HEK293 (cell line): Measurements from ENCODE around the gene CLN6.

Experiments
- BCL11A ChIP-seq: fragments of 450-650 bp; formaldehyde crosslinking; IDR thresholded peaks from 2 replicates; pipeline ENCODE4 v1.5.1; 2016; ENCODE audit warnings: low read depth, missing biosample characterization, missing genetic modification characterization
- KLF16 ChIP-seq: fragments of 450-650 bp; formaldehyde crosslinking; IDR thresholded peaks from 2 replicates; pipeline ENCODE4 v1.5.1; 2017; ENCODE audit warnings: missing biosample characterization, missing genetic modification characterization
- REPIN1 ChIP-seq: fragments of 450-650 bp; formaldehyde crosslinking; IDR thresholded peaks from 2 replicates; pipeline ENCODE4 v1.5.1; 2017; ENCODE audit warnings: missing biosample characterization, missing genetic modification characterization, low read depth
- SETDB1 ChIP-seq: IDR thresholded peaks from one replicate; pipeline ENCODE4 v1.6.1; 2017; ENCODE audit warnings: mild to moderate bottlenecking, low read length, moderate library complexity, mixed read lengths; ENCODE audit not compliant: insufficient read length
- SP3 ChIP-seq: fragments of 450-650 bp; formaldehyde crosslinking; IDR thresholded peaks from 2 replicates; pipeline ENCODE4 v1.5.1; 2016; ENCODE audit warnings: missing biosample characterization, missing genetic modification characterization
- ZNF121 ChIP-seq: fragments of 450-650 bp; formaldehyde crosslinking; IDR thresholded peaks from 2 replicates; pipeline ENCODE4 v1.5.1; 2016; ENCODE audit warnings: missing biosample characterization, missing genetic modification characterization
- ZNF169 ChIP-seq: fragments of 450-650 bp; formaldehyde crosslinking; IDR thresholded peaks from 2 replicates; pipeline ENCODE4 v1.5.1; 2016; ENCODE audit warnings: missing biosample characterization, missing genetic modification characterization
- ZNF211 ChIP-seq: fragments of 450-650 bp; formaldehyde crosslinking; IDR thresholded peaks from 2 replicates; pipeline ENCODE4 v1.5.1; 2016; ENCODE audit warnings: low read depth, missing biosample characterization, missing genetic modification characterization
- ZNF221 ChIP-seq: fragments of 450-650 bp; formaldehyde crosslinking; IDR thresholded peaks from 2 replicates; pipeline ENCODE4 v1.5.1; 2017; ENCODE audit warnings: missing biosample characterization, missing genetic modification characterization, borderline replicate concordance
- ZNF311 ChIP-seq: fragments of 450-650 bp; formaldehyde crosslinking; IDR thresholded peaks from 2 replicates; pipeline ENCODE4 v1.5.1; 2017; ENCODE audit warnings: missing biosample characterization, missing genetic modification characterization, borderline replicate concordance
- ZNF324 ChIP-seq: fragments of 450-650 bp; formaldehyde crosslinking; IDR thresholded peaks from 2 replicates; pipeline ENCODE4 v1.5.1; 2016; ENCODE audit warnings: missing biosample characterization, missing genetic modification characterization
- ZNF335 ChIP-seq: fragments of 450-650 bp; formaldehyde crosslinking; conservative IDR thresholded peaks from 2 replicates; pipeline ENCODE4 v1.5.1; 2016; ENCODE audit warnings: missing biosample characterization, missing genetic modification characterization
- ZNF341 ChIP-seq: fragments of 450-650 bp; formaldehyde crosslinking; IDR thresholded peaks from 2 replicates; pipeline ENCODE4; 2016; ENCODE audit warnings: low read depth, missing biosample characterization, missing genetic modification characterization
- ZNF501 ChIP-seq: fragments of 450-650 bp; formaldehyde crosslinking; IDR thresholded peaks from 2 replicates; pipeline ENCODE4 v1.5.1; 2016; ENCODE audit warnings: missing biosample characterization, missing genetic modification characterization
- ZNF514 ChIP-seq: fragments of 450-650 bp; formaldehyde crosslinking; IDR thresholded peaks from 2 replicates; pipeline ENCODE4 v1.5.1; 2016; ENCODE audit warnings: missing biosample characterization, missing genetic modification characterization
- ZNF521 ChIP-seq: fragments of 450-650 bp; formaldehyde crosslinking; IDR thresholded peaks from 2 replicates; pipeline ENCODE4 v1.5.1; 2017; ENCODE audit warnings: missing biosample characterization, mild to moderate bottlenecking, missing genetic modification characterization
- ZNF561 ChIP-seq: fragments of 450-650 bp; IDR thresholded peaks from 2 replicates; pipeline ENCODE4 v1.5.1; 2018; ENCODE audit warnings: missing biosample characterization, missing genetic modification characterization, borderline replicate concordance
- ZNF585B ChIP-seq: fragments of 450-650 bp; formaldehyde crosslinking; IDR thresholded peaks from 2 replicates; pipeline ENCODE4 v1.5.1; 2016; ENCODE audit warnings: missing biosample characterization, missing genetic modification characterization
- ZNF596 ChIP-seq: fragments of 450-650 bp; IDR thresholded peaks from 2 replicates; pipeline ENCODE4 v1.5.0; 2018; ENCODE audit warnings: missing biosample characterization, mild to moderate bottlenecking, missing genetic modification characterization, moderate library complexity
- ZNF600 ChIP-seq: fragments of 450-650 bp; formaldehyde crosslinking; IDR thresholded peaks from 2 replicates; pipeline ENCODE4 v1.5.1; 2016; ENCODE audit warnings: missing biosample characterization, missing genetic modification characterization
- ZNF621 ChIP-seq: fragments of 450-650 bp; formaldehyde crosslinking; IDR thresholded peaks from 2 replicates; pipeline ENCODE4 v1.5.1; 2017; ENCODE audit warnings: missing biosample characterization, missing genetic modification characterization
- ZNF626 ChIP-seq: fragments of 450-650 bp; sonication (Bioruptor Pico); formaldehyde crosslinking; IDR thresholded peaks from 2 replicates; pipeline ENCODE4 v1.5.1; 2018; ENCODE audit warnings: missing biosample characterization, missing genetic modification characterization, inconsistent platforms
- ZNF677 ChIP-seq: fragments of 450-650 bp; IDR thresholded peaks from 2 replicates; pipeline ENCODE4 v1.5.0; 2018; ENCODE audit warnings: missing biosample characterization, mild to moderate bottlenecking, missing genetic modification characterization, moderate library complexity
- ZNF747 ChIP-seq: fragments of 450-650 bp; formaldehyde crosslinking; IDR thresholded peaks from 2 replicates; pipeline ENCODE4 v1.5.1; 2016; ENCODE audit warnings: missing biosample characterization, missing genetic modification characterization
- ZNF843 ChIP-seq: fragments of 450-650 bp; formaldehyde crosslinking; IDR thresholded peaks from 2 replicates; pipeline ENCODE4 v1.5.1; 2016; ENCODE audit warnings: missing biosample characterization, missing genetic modification characterization
- ZSCAN16 ChIP-seq: fragments of 450-650 bp; formaldehyde crosslinking; IDR thresholded peaks from 2 replicates; pipeline ENCODE4 v1.5.1; 2016; ENCODE audit warnings: missing biosample characterization, missing genetic modification characterization
- ZXDB ChIP-seq: fragments of 450-650 bp; formaldehyde crosslinking; IDR thresholded peaks from 2 replicates; pipeline ENCODE4 v1.5.1; 2016; ENCODE audit warnings: missing biosample characterization, missing genetic modification characterization
- TF ChIP-seq, protein P1 (sequence below): fragments of 450-650 bp; formaldehyde crosslinking; IDR thresholded peaks from 2 replicates; pipeline ENCODE4 v1.5.1; 2016; ENCODE audit warnings: missing biosample characterization, missing genetic modification characterization, low read depth
- TF ChIP-seq, protein P2 (sequence below): fragments of 450-650 bp; formaldehyde crosslinking; IDR thresholded peaks from 2 replicates; pipeline ENCODE4 v1.5.1; 2017; ENCODE audit warnings: missing biosample characterization, missing genetic modification characterization
- TF ChIP-seq, protein P3 (sequence below): fragments of 450-650 bp; formaldehyde crosslinking; IDR thresholded peaks from 2 replicates; pipeline ENCODE4 v1.5.1; 2016; ENCODE audit warnings: missing biosample characterization, missing genetic modification characterization
- TF ChIP-seq, protein P4 (sequence below): fragments of 450-650 bp; formaldehyde crosslinking; IDR thresholded peaks from 2 replicates; pipeline ENCODE4 v1.5.1; 2017; ENCODE audit warnings: missing biosample characterization, mild to moderate bottlenecking, missing genetic modification characterization, moderate library complexity
- TF ChIP-seq, protein P5 (sequence below): fragments of 450-650 bp; formaldehyde crosslinking; IDR thresholded peaks from 2 replicates; pipeline ENCODE4 v1.5.1; 2016; ENCODE audit warnings: missing biosample characterization, missing genetic modification characterization

The CLN6 gene

DNA sequence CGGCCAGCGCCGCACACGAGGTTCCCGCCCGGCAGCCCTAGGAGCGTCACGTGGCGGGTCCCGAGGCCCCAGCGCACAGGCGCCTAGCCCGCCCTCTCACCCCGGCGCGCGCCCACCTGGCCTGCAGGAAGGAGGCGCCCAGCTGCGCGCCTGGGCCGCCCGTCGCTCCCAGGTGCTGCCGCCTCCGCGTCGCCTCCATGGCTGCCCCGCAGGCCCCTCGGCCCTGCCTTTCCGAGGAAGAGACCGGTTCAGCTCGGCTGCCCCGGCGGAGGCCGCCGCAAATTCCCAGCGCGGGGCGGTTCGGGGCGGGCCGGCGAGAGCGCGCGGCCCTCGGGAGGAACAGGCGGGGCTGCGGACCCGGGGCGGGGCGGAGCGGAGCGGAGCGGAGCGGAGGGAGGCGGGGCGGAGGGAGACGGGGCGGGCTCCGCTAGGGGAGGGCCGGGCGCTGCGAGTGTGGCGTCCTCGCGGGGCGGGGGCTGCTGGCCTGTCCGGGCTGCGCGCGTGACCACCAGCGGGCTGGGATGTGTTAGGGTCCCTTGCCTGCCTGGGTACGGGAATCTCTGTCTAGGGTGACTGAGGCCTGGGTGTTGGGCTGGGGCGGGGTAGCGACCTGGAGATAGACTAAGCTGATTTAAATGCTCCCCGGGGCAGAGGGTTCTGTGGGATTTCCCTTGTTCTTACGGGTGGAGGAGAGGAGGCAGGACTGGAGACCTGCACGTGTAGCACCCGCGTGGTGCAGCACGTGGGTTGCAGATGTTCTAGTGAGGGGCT lies at the start of gene CLN6 (continued):
- peak; percentile 99 for TF ChIP-seq ZNF561 (tag by site-specific recombination)
- TF ChIP-seq ZNF121 (tag by site-specific recombination) = no peak
- peak; percentile 60; the same call in 1 of the 2 replicates for TF ChIP-seq ZXDB
- no peak for TF ChIP-seq ZNF621 (tag by site-specific recombination)
- TF ChIP-seq ZNF341 = peak; percentile 51; the same call in 1 of the 2 replicates
- TF ChIP-seq, protein P1, sequence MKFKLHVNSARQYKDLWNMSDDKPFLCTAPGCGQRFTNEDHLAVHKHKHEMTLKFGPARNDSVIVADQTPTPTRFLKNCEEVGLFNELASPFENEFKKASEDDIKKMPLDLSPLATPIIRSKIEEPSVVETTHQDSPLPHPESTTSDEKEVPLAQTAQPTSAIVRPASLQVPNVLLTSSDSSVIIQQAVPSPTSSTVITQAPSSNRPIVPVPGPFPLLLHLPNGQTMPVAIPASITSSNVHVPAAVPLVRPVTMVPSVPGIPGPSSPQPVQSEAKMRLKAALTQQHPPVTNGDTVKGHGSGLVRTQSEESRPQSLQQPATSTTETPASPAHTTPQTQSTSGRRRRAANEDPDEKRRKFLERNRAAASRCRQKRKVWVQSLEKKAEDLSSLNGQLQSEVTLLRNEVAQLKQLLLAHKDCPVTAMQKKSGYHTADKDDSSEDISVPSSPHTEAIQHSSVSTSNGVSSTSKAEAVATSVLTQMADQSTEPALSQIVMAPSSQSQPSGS (tag by site-specific recombination) = no peak
- TF ChIP-seq, protein P2, sequence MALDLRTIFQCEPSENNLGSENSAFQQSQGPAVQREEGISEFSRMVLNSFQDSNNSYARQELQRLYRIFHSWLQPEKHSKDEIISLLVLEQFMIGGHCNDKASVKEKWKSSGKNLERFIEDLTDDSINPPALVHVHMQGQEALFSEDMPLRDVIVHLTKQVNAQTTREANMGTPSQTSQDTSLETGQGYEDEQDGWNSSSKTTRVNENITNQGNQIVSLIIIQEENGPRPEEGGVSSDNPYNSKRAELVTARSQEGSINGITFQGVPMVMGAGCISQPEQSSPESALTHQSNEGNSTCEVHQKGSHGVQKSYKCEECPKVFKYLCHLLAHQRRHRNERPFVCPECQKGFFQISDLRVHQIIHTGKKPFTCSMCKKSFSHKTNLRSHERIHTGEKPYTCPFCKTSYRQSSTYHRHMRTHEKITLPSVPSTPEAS (tag by site-specific recombination) = no peak
- 0 out of 2 replicates have a peak, but pooled peaks have one; percentile 50 for TF ChIP-seq ZNF843
- TF ChIP-seq ZNF311 = no peak
- TF ChIP-seq ZNF596 (tag by site-specific recombination) = peak; percentile 50; the same call in 1 of the 2 replicates
- TF ChIP-seq, protein P3, sequence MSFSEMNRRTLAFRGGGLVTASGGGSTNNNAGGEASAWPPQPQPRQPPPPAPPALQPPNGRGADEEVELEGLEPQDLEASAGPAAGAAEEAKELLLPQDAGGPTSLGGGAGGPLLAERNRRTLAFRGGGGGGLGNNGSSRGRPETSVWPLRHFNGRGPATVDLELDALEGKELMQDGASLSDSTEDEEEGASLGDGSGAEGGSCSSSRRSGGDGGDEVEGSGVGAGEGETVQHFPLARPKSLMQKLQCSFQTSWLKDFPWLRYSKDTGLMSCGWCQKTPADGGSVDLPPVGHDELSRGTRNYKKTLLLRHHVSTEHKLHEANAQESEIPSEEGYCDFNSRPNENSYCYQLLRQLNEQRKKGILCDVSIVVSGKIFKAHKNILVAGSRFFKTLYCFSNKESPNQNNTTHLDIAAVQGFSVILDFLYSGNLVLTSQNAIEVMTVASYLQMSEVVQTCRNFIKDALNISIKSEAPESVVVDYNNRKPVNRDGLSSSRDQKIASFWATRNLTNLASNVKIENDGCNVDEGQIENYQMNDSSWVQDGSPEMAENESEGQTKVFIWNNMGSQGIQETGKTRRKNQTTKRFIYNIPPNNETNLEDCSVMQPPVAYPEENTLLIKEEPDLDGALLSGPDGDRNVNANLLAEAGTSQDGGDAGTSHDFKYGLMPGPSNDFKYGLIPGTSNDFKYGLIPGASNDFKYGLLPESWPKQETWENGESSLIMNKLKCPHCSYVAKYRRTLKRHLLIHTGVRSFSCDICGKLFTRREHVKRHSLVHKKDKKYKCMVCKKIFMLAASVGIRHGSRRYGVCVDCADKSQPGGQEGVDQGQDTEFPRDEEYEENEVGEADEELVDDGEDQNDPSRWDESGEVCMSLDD (tag by site-specific recombination) = no peak
- peak; percentile 23 for TF ChIP-seq ZNF335 (tag by site-specific recombination)
- TF ChIP-seq, protein P4, sequence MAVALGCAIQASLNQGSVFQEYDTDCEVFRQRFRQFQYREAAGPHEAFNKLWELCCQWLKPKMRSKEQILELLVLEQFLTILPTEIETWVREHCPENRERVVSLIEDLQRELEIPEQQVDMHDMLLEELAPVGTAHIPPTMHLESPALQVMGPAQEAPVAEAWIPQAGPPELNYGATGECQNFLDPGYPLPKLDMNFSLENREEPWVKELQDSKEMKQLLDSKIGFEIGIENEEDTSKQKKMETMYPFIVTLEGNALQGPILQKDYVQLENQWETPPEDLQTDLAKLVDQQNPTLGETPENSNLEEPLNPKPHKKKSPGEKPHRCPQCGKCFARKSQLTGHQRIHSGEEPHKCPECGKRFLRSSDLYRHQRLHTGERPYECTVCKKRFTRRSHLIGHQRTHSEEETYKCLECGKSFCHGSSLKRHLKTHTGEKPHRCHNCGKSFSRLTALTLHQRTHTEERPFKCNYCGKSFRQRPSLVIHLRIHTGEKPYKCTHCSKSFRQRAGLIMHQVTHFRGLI (tag by site-specific recombination) = no peak; the same call in 1 of the 2 replicates
- no peak for TF ChIP-seq ZSCAN16 (tag by site-specific recombination)
- no peak for TF ChIP-seq ZNF211
- no peak for TF ChIP-seq ZNF514 (tag by site-specific recombination)
- TF ChIP-seq ZNF324 (tag by site-specific recombination) = peak; percentile 44; the same call in 1 of the 2 replicates
- TF ChIP-seq ZNF747 (tag by site-specific recombination) = no peak
- peak; percentile 72 for TF ChIP-seq SP3 (tag by site-specific recombination)
- peak; percentile 78 for TF ChIP-seq KLF16
- TF ChIP-seq SETDB1 = no peak
- TF ChIP-seq ZNF600 (tag by site-specific recombination) = no peak; the same call in 1 of the 2 replicates
- peak; percentile 78 for TF ChIP-seq ZNF501 (tag by site-specific recombination)
- no peak for TF ChIP-seq REPIN1 (tag by site-specific recombination)
- 0 out of 2 replicates have a peak, but pooled peaks have one; percentile 20 for TF ChIP-seq ZNF677 (tag by site-specific recombination)
- TF ChIP-seq ZNF169 (tag by site-specific recombination) = no peak
- TF ChIP-seq ZNF521 = no peak
- no peak for TF ChIP-seq ZNF626 (tag by site-specific recombination)
- TF ChIP-seq, protein P5, sequence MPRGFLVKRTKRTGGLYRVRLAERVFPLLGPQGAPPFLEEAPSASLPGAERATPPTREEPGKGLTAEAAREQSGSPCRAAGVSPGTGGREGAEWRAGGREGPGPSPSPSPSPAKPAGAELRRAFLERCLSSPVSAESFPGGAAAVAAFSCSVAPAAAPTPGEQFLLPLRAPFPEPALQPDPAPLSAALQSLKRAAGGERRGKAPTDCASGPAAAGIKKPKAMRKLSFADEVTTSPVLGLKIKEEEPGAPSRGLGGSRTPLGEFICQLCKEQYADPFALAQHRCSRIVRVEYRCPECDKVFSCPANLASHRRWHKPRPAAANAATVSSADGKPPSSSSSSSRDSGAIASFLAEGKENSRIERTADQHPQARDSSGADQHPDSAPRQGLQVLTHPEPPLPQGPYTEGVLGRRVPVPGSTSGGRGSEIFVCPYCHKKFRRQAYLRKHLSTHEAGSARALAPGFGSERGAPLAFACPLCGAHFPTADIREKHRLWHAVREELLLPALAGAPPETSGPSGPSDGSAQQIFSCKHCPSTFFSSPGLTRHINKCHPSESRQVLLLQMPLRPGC = no peak
- TF ChIP-seq ZNF221 (tag by site-specific recombination) = no peak; the same call in 1 of the 2 replicates
- no peak for TF ChIP-seq ZNF585B
- TF ChIP-seq BCL11A (tag by site-specific recombination) = no peak
